Activated gamma-delta T cell (primary cell): Measurements from ENCODE around the gene GFY.
"Not testable (repeated sequence)": the region's sequence is repeated elsewhere in the genome, so short reads cannot be mapped to it uniquely, and the experiment has no call there.

ENCODE experiments used
- DNase-seq: peaks from one replicate; lab custom pipeline; 2025; lab: John Stamatoyannopoulos, UW

GFY gene

DNA sequence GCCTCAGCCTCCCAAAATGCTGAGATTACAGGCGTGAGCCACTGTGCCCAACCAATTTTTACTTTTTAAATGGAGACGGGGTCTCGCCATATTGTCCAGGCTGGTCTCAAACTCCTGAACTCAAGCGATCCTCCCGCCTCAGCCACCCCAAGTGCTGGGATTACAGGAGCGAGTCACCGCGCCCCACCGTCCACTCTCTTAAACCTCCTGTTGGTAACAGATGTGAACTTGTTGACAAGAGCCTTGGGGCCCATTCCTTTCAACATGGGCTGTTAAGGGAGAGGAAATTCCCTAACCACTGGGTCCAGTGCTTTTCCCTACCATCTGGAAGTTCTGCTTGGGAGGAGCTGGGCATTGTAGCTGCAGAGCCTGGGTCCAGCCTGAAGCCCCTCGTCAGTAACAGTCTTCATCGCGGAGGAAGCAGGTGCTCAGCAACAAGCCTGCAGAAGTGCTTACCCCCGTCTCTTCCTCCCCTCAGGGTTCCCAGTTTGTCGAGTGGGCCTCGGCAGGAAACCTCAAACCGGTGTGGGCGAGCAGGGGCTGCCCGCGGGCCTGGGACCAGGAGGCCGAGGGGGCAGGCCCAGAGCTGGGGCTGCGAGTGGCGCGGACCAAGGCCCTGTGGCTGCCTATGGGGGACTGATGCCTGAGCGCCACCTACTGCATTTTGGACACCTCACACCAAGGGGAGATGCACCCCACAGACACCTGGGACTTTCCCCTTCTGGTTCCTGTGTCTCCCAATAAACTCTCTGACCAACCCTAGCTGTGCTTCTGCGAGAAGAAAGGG lies 44.8 kb downstream of the GFY start:
- peak; percentile 80 for DNase-seq

GRCh38 chr19:49470615-49470978 lies 45.4 kb downstream of the GFY start:
- no peak for DNase-seq

- DNase-seq: no peak
These were observed 47.7 kb downstream of the GFY start for GRCh38 chr19:49472936-49473335.

- DNase-seq: not testable (repeated sequence)
These were observed 48.3 kb downstream of the GFY start for GRCh38 chr19:49473501-49473867.

GRCh38 chr19:49473868-49474541 lies 48.8 kb downstream of the GFY start, which contains the start of gene FLT3LG:
TSS of gene FLT3LG (plus strand) at chr19:49474215. CDS start at chr19:49474640, 425 bp downstream.
- DNase-seq: peak; percentile 74

DNA sequence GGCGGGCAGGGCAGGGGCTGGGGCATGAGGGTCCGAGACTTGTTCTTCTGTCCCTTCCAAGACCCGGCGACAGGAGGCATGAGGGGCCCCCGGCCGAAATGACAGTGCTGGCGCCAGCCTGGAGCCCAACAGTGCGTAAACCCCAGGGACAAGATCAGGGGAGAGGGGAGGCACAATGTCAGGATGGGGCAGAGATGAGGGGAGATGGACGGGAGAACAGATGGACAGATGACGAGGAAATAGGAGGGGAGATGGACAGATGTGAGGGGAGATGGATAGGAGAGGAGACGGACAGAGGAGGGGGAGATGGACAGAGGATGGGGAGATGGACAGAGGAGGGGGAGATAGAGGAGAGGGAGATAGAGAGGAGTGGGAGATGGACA lies 49.3 kb downstream of the GFY start:
- no peak for DNase-seq

DNA sequence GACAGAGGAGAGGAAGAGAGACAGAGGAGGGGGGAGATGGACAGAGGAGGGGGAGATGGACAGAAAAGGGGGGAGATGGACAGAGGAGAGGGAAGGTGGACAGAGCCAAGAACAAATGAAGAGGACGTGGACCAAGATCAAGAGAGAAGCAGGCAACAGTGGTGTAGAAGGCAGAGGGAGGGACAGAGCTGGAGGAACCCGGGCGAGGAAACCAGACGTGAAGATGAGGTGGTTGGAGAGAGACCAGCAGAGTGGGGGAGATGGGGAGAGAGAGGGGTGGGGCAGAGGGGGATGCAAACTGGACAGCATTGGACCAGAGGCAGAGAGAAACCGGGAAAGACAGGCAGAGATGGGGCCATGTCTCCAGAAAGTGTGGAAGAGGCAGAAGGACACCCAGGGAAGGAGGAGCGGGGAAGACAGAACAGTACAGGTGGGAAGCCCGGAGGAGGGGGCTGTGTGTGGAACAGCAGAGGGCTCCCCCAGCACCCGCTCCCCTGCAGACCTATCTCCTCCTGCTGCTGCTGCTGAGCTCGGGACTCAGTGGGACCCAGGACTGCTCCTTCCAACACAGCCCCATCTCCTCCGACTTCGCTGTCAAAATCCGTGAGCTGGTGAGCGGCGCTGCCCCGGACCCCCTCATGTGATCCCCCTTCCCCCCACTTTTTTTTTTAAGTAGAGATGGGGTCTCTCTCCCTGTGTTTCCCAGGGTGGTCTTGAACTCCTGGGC lies 50.2 kb downstream of the GFY start:
- DNase-seq: no peak

DNA sequence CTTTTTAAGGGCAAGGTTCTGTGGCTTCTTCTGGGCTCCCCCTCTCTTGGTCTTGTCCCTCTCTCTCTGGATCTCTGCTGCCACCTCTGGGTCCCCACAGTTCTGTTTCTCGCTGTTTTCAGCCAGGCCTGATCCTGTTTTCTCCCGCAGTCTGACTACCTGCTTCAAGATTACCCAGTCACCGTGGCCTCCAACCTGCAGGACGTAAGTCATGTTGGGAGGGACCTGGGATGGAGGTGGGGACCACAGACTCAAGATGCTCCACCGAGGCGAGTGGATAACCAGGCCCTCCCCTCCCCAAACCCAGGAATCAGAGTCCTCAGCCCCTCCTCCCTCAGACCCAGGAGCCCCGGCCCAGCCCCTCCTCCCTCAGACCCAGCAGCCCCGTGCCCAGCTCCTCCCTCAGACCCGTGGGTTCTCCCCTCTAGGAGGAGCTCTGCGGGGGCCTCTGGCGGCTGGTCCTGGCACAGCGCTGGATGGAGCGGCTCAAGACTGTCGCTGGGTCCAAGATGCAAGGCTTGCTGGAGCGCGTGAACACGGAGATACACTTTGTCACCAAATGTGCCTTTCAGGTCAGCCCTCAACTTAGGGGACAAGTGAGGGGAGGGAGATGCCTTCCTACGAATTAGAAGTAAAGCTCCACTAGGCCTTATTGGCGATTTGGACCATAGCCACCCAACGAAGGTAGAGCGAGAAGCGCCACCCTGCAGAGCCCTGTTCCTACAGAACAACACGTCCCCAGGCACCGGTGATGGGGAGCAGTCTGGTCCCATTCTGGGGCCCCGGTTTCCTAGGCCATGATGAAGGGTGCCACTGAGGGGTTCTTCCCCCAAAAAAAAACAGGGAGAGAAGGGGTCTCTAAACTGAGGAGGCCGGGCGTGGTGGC lies 51.0 kb downstream of the GFY start:
- DNase-seq: peak; percentile 33
